SK-N-SH treated with all-trans-retinoic acid at 6 μM for 48 hours (cell line): ENCODE measurements around the gene NT5DC1.

Experiments used
- ARNTL ChIP-seq: fragments of 450-650 bp; formaldehyde crosslinking; IDR thresholded peaks from 2 replicates; pipeline ENCODE4 v1.5.0; 2020; ENCODE audit warnings: low read depth, mild to moderate bottlenecking, moderate library complexity, borderline replicate concordance
- BACH2 ChIP-seq: fragments of 250-450 bp; sonication (Bioruptor Pico); IDR thresholded peaks from 2 replicates; pipeline ENCODE4 v1.9.0; 2021; ENCODE audit warnings: mild to moderate bottlenecking, borderline replicate concordance
- CREB5 ChIP-seq: fragments of 250-450 bp; sonication (Bioruptor Pico); IDR thresholded peaks from 2 replicates; pipeline ENCODE4 v1.5.1; 2020; ENCODE audit warnings: low read depth, mild to moderate bottlenecking, moderate library complexity
- CSDC2 ChIP-seq: fragments of 250-450 bp; sonication (Bioruptor Pico); IDR thresholded peaks from 2 replicates; pipeline ENCODE4 v1.5.0; 2020; ENCODE audit warnings: mild to moderate bottlenecking, moderate library complexity
- GLIS3 ChIP-seq: fragments of 250-450 bp; sonication (Bioruptor Pico); IDR thresholded peaks from 2 replicates; pipeline ENCODE4 v1.5.0; 2020; ENCODE audit warnings: mild to moderate bottlenecking, moderate library complexity
- ISL1 ChIP-seq: fragments of 250-450 bp; sonication (Bioruptor Pico); IDR thresholded peaks from 2 replicates; pipeline ENCODE4 v2.1.2; 2022; ENCODE audit warnings: mild to moderate bottlenecking, moderate library complexity
- OSR1 ChIP-seq: fragments of 250-450 bp; sonication (Bioruptor Pico); IDR thresholded peaks from 2 replicates; pipeline ENCODE4 v1.8.0; 2022; ENCODE audit warnings: moderate library complexity, mild to moderate bottlenecking, inconsistent platforms
- PATZ1 ChIP-seq: fragments of 250-450 bp; sonication (Bioruptor Pico); IDR thresholded peaks from 2 replicates; pipeline ENCODE4 v1.8.0; 2020; ENCODE audit warnings: mild to moderate bottlenecking, moderate library complexity, borderline replicate concordance
- PPARA ChIP-seq: fragments of 250-450 bp; sonication (Bioruptor Pico); IDR thresholded peaks from 2 replicates; pipeline ENCODE4 v1.5.0; 2020; ENCODE audit warnings: mild to moderate bottlenecking, borderline replicate concordance
- RARB ChIP-seq: fragments of 250-450 bp; sonication (Bioruptor Pico); IDR thresholded peaks from 2 replicates; pipeline ENCODE4 v1.8.0; 2021; ENCODE audit warnings: mild to moderate bottlenecking, moderate library complexity
- ZFP3 ChIP-seq: fragments of 250-450 bp; sonication (Bioruptor Pico); IDR thresholded peaks from 2 replicates; pipeline ENCODE4 v1.5.0; 2020; ENCODE audit warnings: mild to moderate bottlenecking, moderate library complexity
- ZFP30 ChIP-seq: fragments of 450-650 bp; formaldehyde crosslinking; IDR thresholded peaks from 2 replicates; pipeline ENCODE4 v1.5.0; 2022; ENCODE audit warnings: mild to moderate bottlenecking, moderate library complexity
- ZNF8 ChIP-seq: fragments of 450-650 bp; formaldehyde crosslinking; IDR thresholded peaks from 2 replicates; pipeline ENCODE4 v1.5.0; 2020; ENCODE audit warnings: mild to moderate bottlenecking, moderate library complexity

GRCh38 chr6:116145803-116146675 is 45.4 kb downstream of the NT5DC1 start:
- TF ChIP-seq ZFP3 (CRISPR knock-in tag) (no peak), RARB (CRISPR knock-in tag) (no peak), ARNTL (CRISPR knock-in tag) (no peak), GLIS3 (CRISPR knock-in tag) (no peak), CREB5 (CRISPR knock-in tag) (no peak), BACH2 (no peak), OSR1 (CRISPR knock-in tag) (no peak), ZFP30 (no peak), PATZ1 (CRISPR knock-in tag) (no peak), ISL1 (CRISPR knock-in tag) (no peak), CSDC2 (no peak), ZNF8 (CRISPR knock-in tag) (no peak), PPARA (CRISPR knock-in tag) (no peak)
